GM12892 (cell line): Measurements from ENCODE around the gene RAB35.

Source experiments
- POLR2A ChIP-seq: IDR thresholded peaks from 2 replicates; pipeline ENCODE4 v1.6.1; 2011; ENCODE audit warnings: low read depth, low read length, control low read depth
- POLR2AphosphoS5 ChIP-seq: IDR thresholded peaks from 2 replicates; pipeline ENCODE4 v1.6.1; 2011; ENCODE audit warnings: low read depth, low read length, control low read depth

GRCh38 chr12:120077260-120077659 is 39.3 kb downstream of the RAB35 start:
- TF ChIP-seq POLR2AphosphoS5 (no peak), POLR2A (no peak)
